ENCODE data around the gene SLC25A41.
"Not testable (repeated sequence)": the region's sequence is repeated elsewhere in the genome, so short reads cannot be mapped to it uniquely, and the experiment has no call there.

DNA sequence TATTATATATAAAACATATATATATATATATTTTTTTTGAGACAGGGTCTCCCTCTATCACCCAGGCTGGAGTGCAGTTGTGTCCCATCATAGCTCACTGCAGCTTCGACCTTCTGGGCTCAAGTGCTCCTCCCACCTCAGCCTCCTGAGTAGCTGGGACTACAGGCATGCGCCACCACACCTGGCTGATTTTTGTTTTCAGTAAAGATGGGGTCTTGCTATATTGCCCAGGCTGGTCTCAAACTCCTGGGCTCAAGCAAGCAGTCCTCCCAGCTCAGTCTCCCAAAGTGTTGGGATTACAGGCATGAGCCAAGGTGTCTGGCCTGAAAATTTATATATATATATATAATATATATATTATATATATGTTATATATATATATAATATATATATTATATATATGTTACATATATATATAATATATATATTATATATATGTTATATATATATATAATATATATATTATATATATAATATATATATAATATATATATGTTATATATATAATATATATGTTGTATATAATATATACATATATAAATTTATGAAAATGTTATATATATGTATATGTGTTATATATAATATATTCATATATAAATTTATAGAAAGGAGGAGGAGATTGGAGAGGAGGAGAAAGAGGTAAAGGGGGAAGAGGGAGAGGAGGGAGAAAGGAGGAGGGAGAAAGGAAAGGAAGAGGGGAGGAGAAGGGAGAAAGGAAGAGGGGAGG lies 4.7 kb downstream of the SLC25A41 start:
- not testable (repeated sequence) for TF ChIP-seq CTCF, POLR2A (IDR thresholded peaks at IDR 0.05)
